ENCODE measurements around the gene ACCSL.
A peak's percentile ranks its signal among the peaks of the same experiment; 100 is the strongest.

Gene ACCSL

GRCh38 chr11:44047931-44048431, at the start of gene ACCSL:
Gene ACCSL (plus strand): TSS chr11:44047981. CDS start chr11:44048037, 56 bp downstream.
- no peak for DNase-seq

GRCh38 chr11:43998308-43998707, 49.5 kb upstream of the ACCSL start:
- DNase-seq: peak; percentile 15

GRCh38 chr11:44000731-44001130, 47.0 kb upstream of the ACCSL start:
- no peak for DNase-seq

GRCh38 chr11:44002191-44003093, 45.3 kb upstream of the ACCSL start:
- peak; percentile 25 for DNase-seq

- peak; percentile 4 for DNase-seq
Observed at GRCh38 chr11:44003736-44004451, 43.9 kb upstream of the ACCSL start.

- peak; percentile 20 for DNase-seq
Observed at GRCh38 chr11:44004452-44005062, 43.2 kb upstream of the ACCSL start.

GRCh38 chr11:44005063-44005701, 42.6 kb upstream of the ACCSL start:
- DNase-seq: peak; percentile 29

GRCh38 chr11:44005956-44006355, 41.8 kb upstream of the ACCSL start:
- DNase-seq: peak; percentile 41

- peak; percentile 26 for DNase-seq
Observed at GRCh38 chr11:44006917-44007361, 40.8 kb upstream of the ACCSL start.

GRCh38 chr11:44007481-44008087, 40.2 kb upstream of the ACCSL start:
- peak; percentile 28 for DNase-seq

- peak; percentile 33 for DNase-seq
Observed at GRCh38 chr11:44008088-44008501, 39.7 kb upstream of the ACCSL start.

- no peak for DNase-seq
Observed at GRCh38 chr11:44008698-44009097, 39.1 kb upstream of the ACCSL start.

GRCh38 chr11:44010789-44011251, 37.0 kb upstream of the ACCSL start:
- DNase-seq: no peak

GRCh38 chr11:44011797-44012196, 36.0 kb upstream of the ACCSL start:
- DNase-seq: peak; percentile 10

- DNase-seq: peak; percentile 34
Observed at GRCh38 chr11:44014968-44015623, 32.7 kb upstream of the ACCSL start.

GRCh38 chr11:44015624-44016007, 32.2 kb upstream of the ACCSL start:
- no peak for DNase-seq

- DNase-seq: peak; percentile 43
Observed at GRCh38 chr11:44016131-44016530, 31.6 kb upstream of the ACCSL start.

- DNase-seq: peak; percentile 40
Observed at GRCh38 chr11:44016546-44017442, 31.0 kb upstream of the ACCSL start.

- DNase-seq: peak; percentile 37
Observed at GRCh38 chr11:44017443-44018126, 30.2 kb upstream of the ACCSL start.

- DNase-seq: peak; percentile 45
Observed at GRCh38 chr11:44018127-44018521, 29.7 kb upstream of the ACCSL start.
